IMR-90 (cell line): Measurements from ENCODE around the gene SNRPD3. TPM values are rescaled to one million over a fixed set of nuclear protein-coding genes. Genes with fewer than 3 reads are reported as not detected.

Experiments
- ATAC-seq: fragments of 200-7000 bp; cut with Tn5 transposase; 2 replicates; pipeline ENCODE4 v1.9.1; 2020; ENCODE audit warnings: low read depth, mild to moderate bottlenecking, moderate library complexity
- BruUV-seq: library from RNA; stranded (reverse); fragments of 400-500 nt; replicated peaks from 2 replicates; lab custom pipeline; 2021; lab: Mats Ljungman, UMichigan
- CTCF ChIA-PET: fragments of 300-600 bp; formaldehyde crosslinking; extraction: SDS; loops from one replicate; lab custom pipeline; 2021; ENCODE audit warnings: antibody characterized with exemption; lab: Yijun Ruan, JAX
- POLR2A ChIA-PET: fragments of 300-600 bp; sonication (Branson Sonifier 250); formaldehyde crosslinking; loops from one replicate; lab custom pipeline; 2022; ENCODE audit warnings: antibody characterized with exemption; ENCODE audit not compliant: unreplicated experiment; lab: Charles Lee
- DNase-seq: peaks from one replicate; pipeline ENCODE4 v3.0.0; 2013
- H2AFZ ChIP-seq: replicated peaks from 2 replicates; pipeline ENCODE3; 2013; ENCODE audit warnings: low read length, mild to moderate bottlenecking; ENCODE audit not compliant: poor library complexity
- H2AK5ac ChIP-seq: 2 replicates; pipeline ENCODE4 v1.6.1; 2013; ENCODE audit warnings: low read depth, low read length, inconsistent platforms
- H2AK9ac ChIP-seq: replicated peaks from 2 replicates; pipeline ENCODE3; 2013; ENCODE audit warnings: mild to moderate bottlenecking, low read depth, low read length, moderate library complexity; ENCODE audit not compliant: poor library complexity
- H2BK120ac ChIP-seq: 2 replicates; pipeline ENCODE4 v1.6.1; 2013; ENCODE audit warnings: low read depth, low read length, inconsistent platforms
- H2BK15ac ChIP-seq: 3 replicates; pipeline ENCODE4 v1.6.1; 2013; ENCODE audit warnings: low read depth, low read length, inconsistent platforms
- H2BK20ac ChIP-seq: 2 replicates; pipeline ENCODE4 v1.6.1; 2013; ENCODE audit warnings: low read depth, mild to moderate bottlenecking, inconsistent platforms, low read length, moderate library complexity
- H2BK5ac ChIP-seq: 2 replicates; pipeline ENCODE4 v1.6.1; 2013; ENCODE audit warnings: mild to moderate bottlenecking, low read depth, low read length, inconsistent platforms; ENCODE audit not compliant: poor library complexity, severe bottlenecking
- H3K14ac ChIP-seq: replicated peaks from 2 replicates; pipeline ENCODE4 v1.6.1; 2013; ENCODE audit warnings: low read depth, low read length, inconsistent platforms
- H3K18ac ChIP-seq: 2 replicates; pipeline ENCODE4 v1.6.1; 2013; ENCODE audit warnings: low read depth, low read length, control low read depth
- H3K23ac ChIP-seq: 2 replicates; pipeline ENCODE4 v1.6.1; 2013; ENCODE audit warnings: low read depth, low read length, inconsistent platforms
- H3K27ac ChIP-seq: 2 replicates; pipeline ENCODE4 v1.5.1; 2013; ENCODE audit warnings: mild to moderate bottlenecking, control low read depth, low read length; ENCODE audit not compliant: insufficient read depth
- H3K27me3 ChIP-seq: 2 replicates; pipeline ENCODE4 v1.6.1; 2013; ENCODE audit warnings: low read length; ENCODE audit not compliant: control insufficient read depth, insufficient read depth
- H3K36me3 ChIP-seq: 2 replicates; pipeline ENCODE4 v1.6.1; 2013; ENCODE audit warnings: low read length, mixed read lengths; ENCODE audit not compliant: control insufficient read depth, insufficient read depth
- H3K4ac ChIP-seq: 2 replicates; pipeline ENCODE4 v1.6.1; 2013; ENCODE audit warnings: low read depth, low read length, inconsistent platforms
- H3K4me1 ChIP-seq: 2 replicates; pipeline ENCODE4 v1.6.1; 2013; ENCODE audit warnings: low read length, mixed read lengths; ENCODE audit not compliant: control insufficient read depth, insufficient read depth
- H3K4me2 ChIP-seq: 2 replicates; pipeline ENCODE4 v1.6.1; 2013; ENCODE audit warnings: low read depth, mild to moderate bottlenecking, control low read depth, low read length, moderate library complexity
- H3K4me3 ChIP-seq: 2 replicates; pipeline ENCODE4 v1.5.1; 2013; ENCODE audit warnings: low read depth, mild to moderate bottlenecking, control low read depth, low read length, moderate library complexity; ENCODE audit not compliant: insufficient read depth
- H3K56ac ChIP-seq: 2 replicates; pipeline ENCODE4 v1.6.1; 2013; ENCODE audit warnings: low read length, inconsistent platforms; ENCODE audit not compliant: insufficient read depth; ENCODE audit errors: extremely low read depth
- H3K79me1 ChIP-seq, 2 experiments: 2 replicates each; pipeline ENCODE4 v1.6.1; 2013; ENCODE audit warnings: low read length in 2 of 2, inconsistent platforms in 1 of 2, low read depth in 1 of 2
- H3K9ac ChIP-seq: 2 replicates; pipeline ENCODE4 v1.6.1; 2013; ENCODE audit warnings: low read depth, low read length, control low read depth
- H3K9me1 ChIP-seq: 2 replicates; pipeline ENCODE4 v1.6.1; 2013; ENCODE audit warnings: low read length, inconsistent platforms; ENCODE audit not compliant: insufficient read depth
- H3K9me3 ChIP-seq: 2 replicates; pipeline ENCODE4 v1.6.1; 2013; ENCODE audit warnings: low read length; ENCODE audit not compliant: control insufficient read depth, insufficient read depth
- H4K20me1 ChIP-seq: 2 replicates; pipeline ENCODE4 v1.6.1; 2013; ENCODE audit warnings: low read length, inconsistent platforms; ENCODE audit not compliant: insufficient read depth
- H4K5ac ChIP-seq: 2 replicates; pipeline ENCODE4 v1.6.1; 2013; ENCODE audit warnings: mild to moderate bottlenecking, low read depth, low read length, control low read depth
- H4K8ac ChIP-seq, 2 experiments: 2 replicates each; pipeline ENCODE4 v1.6.1; 2013; ENCODE audit warnings: low read depth in 2 of 2, low read length in 2 of 2, control low read depth in 1 of 2, inconsistent platforms in 1 of 2
- H4K91ac ChIP-seq: 2 replicates; pipeline ENCODE4 v1.6.1; 2013; ENCODE audit warnings: low read depth, low read length, inconsistent platforms; ENCODE audit not compliant: insufficient read depth
- CEBPB ChIP-seq: IDR thresholded peaks from 2 replicates; pipeline ENCODE4 v1.6.1; 2012; ENCODE audit warnings: low read depth, low read length, improper control_type of control experiment
- CHD1 ChIP-seq: IDR thresholded peaks from 2 replicates; pipeline ENCODE4 v1.6.1; 2012; ENCODE audit warnings: low read depth, low read length, improper control_type of control experiment
- ELK1 ChIP-seq: fragments of 150-350 bp; IDR thresholded peaks from 2 replicates; pipeline ENCODE4 v1.6.1; 2016; ENCODE audit warnings: low read depth, mild to moderate bottlenecking, low read length, moderate library complexity, borderline replicate concordance
- FOS ChIP-seq: fragments of 150-350 bp; IDR thresholded peaks from 2 replicates; pipeline ENCODE4 v1.6.1; 2016; ENCODE audit warnings: low read depth, low read length
- MAFK ChIP-seq: IDR thresholded peaks from 2 replicates; pipeline ENCODE4 v1.6.1; 2012; ENCODE audit warnings: low read depth, low read length, improper control_type of control experiment
- MAZ ChIP-seq: IDR thresholded peaks from 2 replicates; pipeline ENCODE4 v1.6.1; 2012; ENCODE audit warnings: low read depth, mild to moderate bottlenecking, low read length, improper control_type of control experiment, moderate library complexity, borderline replicate concordance
- MXI1 ChIP-seq: IDR thresholded peaks from 2 replicates; pipeline ENCODE4 v1.6.1; 2012; ENCODE audit warnings: low read depth, mild to moderate bottlenecking, low read length, moderate library complexity, borderline replicate concordance
- NFE2L2 ChIP-seq: fragments of 150-350 bp; IDR thresholded peaks from 2 replicates; pipeline ENCODE4 v1.6.1; 2016; ENCODE audit warnings: low read depth, mild to moderate bottlenecking, low read length
- POLR2A ChIP-seq: IDR thresholded peaks from 2 replicates; pipeline ENCODE4 v1.6.1; 2012; ENCODE audit warnings: mild to moderate bottlenecking, low read depth, low read length
- RCOR1 ChIP-seq: IDR thresholded peaks from 2 replicates; pipeline ENCODE4 v1.6.1; 2012; ENCODE audit warnings: mild to moderate bottlenecking, low read length, improper control_type of control experiment; ENCODE audit not compliant: insufficient replicate concordance
- RFX5 ChIP-seq: IDR thresholded peaks from 2 replicates; pipeline ENCODE4 v1.8.0; 2012; ENCODE audit warnings: low read depth, mild to moderate bottlenecking, low read length, moderate library complexity
- SMC3 ChIP-seq: fragments of 150-350 bp; IDR thresholded peaks from 2 replicates; pipeline ENCODE4 v1.6.1; 2016; ENCODE audit warnings: low read depth, mild to moderate bottlenecking, antibody characterized with exemption, low read length, moderate library complexity
- USF2 ChIP-seq: fragments of 150-350 bp; IDR thresholded peaks from 2 replicates; pipeline ENCODE4 v1.6.1; 2017; ENCODE audit warnings: mild to moderate bottlenecking, antibody characterized with exemption, low read length, low read depth
- WGBS, 2 experiments: methylation state at CpG; one replicate each; pipeline versions ENCODE4 v1.1.5 to v1.1.7; 2013; ENCODE audit warnings: missing lambda C conversion rate in 2 of 2; ENCODE audit not compliant: insufficient read length in 1 of 2; ENCODE audit errors: extremely low coverage in 2 of 2; 5-methylcytosine and 5-hydroxymethylcytosine counted together
- dilution Hi-C: fragments of 300-500 bp; cut with HindIII; formaldehyde crosslinking; loops from one replicate; pipeline ENCODE4 v1.14.3; 2018; ENCODE audit warnings: low sequenced_read_pairs; ENCODE audit not compliant: unreplicated experiment
- in situ Hi-C: fragments of 300-500 bp; cut with MboI; formaldehyde crosslinking; loops from 3 replicates; pipeline ENCODE4 v1.14.3; 2019; ENCODE audit warnings: low sequenced_read_pairs, inconsistent platforms, mixed read lengths
- intact Hi-C: fragments of 100-400 bp; cut with micrococcal nuclease; formaldehyde crosslinking; loops from 2 replicates; pipeline ENCODE4 v1.10.0; 2022
- polyA plus RNA-seq, 3 experiments: library from polyadenylated mRNA; depleted of rRNA; stranded (reverse); fragments of >200 nt; gene quantifications; 2 replicates each; pipeline ENCODE4 v1.2.3, GENCODE V29; 2012; ENCODE audit warnings: low replicate concordance in 1 of 3
- total RNA-seq: library from RNA; depleted of rRNA; stranded (reverse); fragments of >200 nt; gene quantifications from 2 replicates; pipeline ENCODE4 v1.2.3, GENCODE V29; 2012

Gene SNRPD3
- total and polyA plus RNA-seq, 2 of the 4 experiments (the other 2 are of a cell fraction) = 158 to 283 TPM

GRCh38 chr22:24595863-24596262, 40.1 kb downstream of the SNRPD3 start:
- Histone ChIP-seq H4K8ac (no peak overlapping the region), H3K79me1 (peaks cover 0 to 8% of the 10 kb centered on the region in 2 experiments; a peak in 2 of 4 replicates), H3K4me3 (no peak overlapping the region), H2BK15ac (no peak overlapping the region), H2AK5ac (no peak overlapping the region), H3K4ac (no peak overlapping the region), H2AFZ (no peak overlapping the region), H3K56ac (no peak overlapping the region), H2BK120ac (no peak overlapping the region), H4K91ac (no peak overlapping the region), H2BK20ac (no peak overlapping the region), H3K23ac (no peak overlapping the region), H3K27me3 (no peaks in the 10 kb centered on the region), H3K18ac (no peak overlapping the region), H4K5ac (no peak overlapping the region), H3K4me2 (no peak overlapping the region), H3K27ac (no peak overlapping the region), H2BK5ac (no peak overlapping the region), H3K4me1 (no peaks in the 10 kb centered on the region), H3K9me1 (peaks cover 11% of the 10 kb centered on the region), H3K14ac (no peak overlapping the region), H4K20me1 (no peaks in the 10 kb centered on the region), H2AK9ac (no peak overlapping the region), H3K9ac (no peak overlapping the region), H3K36me3 (no peaks in the 10 kb centered on the region), H3K9me3 (no peaks in the 10 kb centered on the region)
- BruUV-seq = no TSS peak
- ATAC-seq = no peak
- in situ Hi-C loops (no loop called here), dilution Hi-C loops (no loop called here), intact Hi-C loops (no loop called here)
- no peak for TF ChIP-seq MAZ
- no peak for TF ChIP-seq NFE2L2
- no peak for TF ChIP-seq CEBPB
- no peak for TF ChIP-seq MXI1
- no peak for TF ChIP-seq CHD1
- no peak for TF ChIP-seq RCOR1
- no peak for TF ChIP-seq USF2
- TF ChIP-seq FOS = no peak
- no peak for TF ChIP-seq POLR2A
- no peak for TF ChIP-seq SMC3
- TF ChIP-seq ELK1 = no peak
- no peak for TF ChIP-seq RFX5
- no peak for TF ChIP-seq MAFK
- ChIA-PET POLR2A (no interaction called here), CTCF (no interaction called here)
- 80% methylated on average over 2 of the region's 4 CpGs; no CpG with 5 or more reads in 1 of the 2 experiments for WGBS, 2 experiments
- DNase-seq = no peak
